GM23338 (cell line): ENCODE data around the gene ADIPOR2.
"Not testable (repeated sequence)": the region's sequence is repeated elsewhere in the genome, so short reads cannot be mapped to it uniquely, and the experiment has no call there.

Source experiments
- EZH2 ChIP-seq: fragments of 200-600 bp; sonication (generic); IDR thresholded peaks from one replicate; pipeline ENCODE4 v1.8.0; 2017; ENCODE audit warnings: antibody characterized with exemption, mild to moderate bottlenecking, low read depth; ENCODE audit not compliant: unreplicated experiment
- TF ChIP-seq, protein P1 (sequence below), 2 experiments: fragments of 200-600 bp in 1 of 2; sonication (generic) in 1 of 2; conservative IDR thresholded peaks; 2 replicates each; pipeline versions ENCODE4 v1.5.1 to v1.6.1; 2016 to 2017; ENCODE audit warnings: antibody characterized with exemption in 2 of 2, low read depth in 2 of 2, mild to moderate bottlenecking in 2 of 2, moderate library complexity in 1 of 2

DNA sequence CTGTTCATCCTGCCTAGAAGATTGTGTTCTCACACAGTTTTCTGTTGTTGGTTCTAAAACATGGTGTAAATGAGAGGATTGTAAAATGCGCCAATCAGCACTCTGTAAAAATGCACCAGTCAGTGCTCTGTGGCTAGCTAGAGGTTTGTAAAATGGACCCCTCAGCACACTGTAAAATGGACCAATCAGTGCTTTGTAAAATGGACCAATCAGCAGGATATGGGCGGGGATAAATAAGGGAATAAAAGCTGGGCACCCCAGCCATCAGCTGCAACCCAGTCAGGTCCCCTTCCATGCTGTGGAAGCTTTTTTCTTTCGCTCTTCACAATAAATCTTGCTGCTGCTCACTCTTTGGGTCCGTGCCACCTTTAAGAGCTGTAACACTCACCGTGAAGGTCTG is 19.1 kb downstream of the ADIPOR2 start:
- TF ChIP-seq, protein P1, sequence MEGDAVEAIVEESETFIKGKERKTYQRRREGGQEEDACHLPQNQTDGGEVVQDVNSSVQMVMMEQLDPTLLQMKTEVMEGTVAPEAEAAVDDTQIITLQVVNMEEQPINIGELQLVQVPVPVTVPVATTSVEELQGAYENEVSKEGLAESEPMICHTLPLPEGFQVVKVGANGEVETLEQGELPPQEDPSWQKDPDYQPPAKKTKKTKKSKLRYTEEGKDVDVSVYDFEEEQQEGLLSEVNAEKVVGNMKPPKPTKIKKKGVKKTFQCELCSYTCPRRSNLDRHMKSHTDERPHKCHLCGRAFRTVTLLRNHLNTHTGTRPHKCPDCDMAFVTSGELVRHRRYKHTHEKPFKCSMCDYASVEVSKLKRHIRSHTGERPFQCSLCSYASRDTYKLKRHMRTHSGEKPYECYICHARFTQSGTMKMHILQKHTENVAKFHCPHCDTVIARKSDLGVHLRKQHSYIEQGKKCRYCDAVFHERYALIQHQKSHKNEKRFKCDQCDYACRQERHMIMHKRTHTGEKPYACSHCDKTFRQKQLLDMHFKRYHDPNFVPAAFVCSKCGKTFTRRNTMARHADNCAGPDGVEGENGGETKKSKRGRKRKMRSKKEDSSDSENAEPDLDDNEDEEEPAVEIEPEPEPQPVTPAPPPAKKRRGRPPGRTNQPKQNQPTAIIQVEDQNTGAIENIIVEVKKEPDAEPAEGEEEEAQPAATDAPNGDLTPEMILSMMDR (conservative IDR thresholded peaks at IDR 0.05; ENCODE audit: low read depth in 2 of 2): not testable (repeated sequence)
- TF ChIP-seq EZH2: not testable (repeated sequence)
